ENCODE measurements around the gene LAD1.
A peak's percentile ranks its signal among the peaks of the same experiment; 100 is the strongest.

The LAD1 gene

GRCh38 chr1:201363467-201363866, 35.7 kb downstream of the LAD1 start:
- no peak for DNase-seq (ENCODE audit: low spot score)

GRCh38 chr1:201362906-201363305, 36.2 kb downstream of the LAD1 start:
- DNase-seq (ENCODE audit: low spot score): no peak

GRCh38 chr1:201361652-201362504, 37.2 kb downstream of the LAD1 start:
- DNase-seq (ENCODE audit: low spot score): peak; percentile 38

GRCh38 chr1:201360901-201361651, 38.0 kb downstream of the LAD1 start:
- no peak for DNase-seq (ENCODE audit: low spot score)

DNA sequence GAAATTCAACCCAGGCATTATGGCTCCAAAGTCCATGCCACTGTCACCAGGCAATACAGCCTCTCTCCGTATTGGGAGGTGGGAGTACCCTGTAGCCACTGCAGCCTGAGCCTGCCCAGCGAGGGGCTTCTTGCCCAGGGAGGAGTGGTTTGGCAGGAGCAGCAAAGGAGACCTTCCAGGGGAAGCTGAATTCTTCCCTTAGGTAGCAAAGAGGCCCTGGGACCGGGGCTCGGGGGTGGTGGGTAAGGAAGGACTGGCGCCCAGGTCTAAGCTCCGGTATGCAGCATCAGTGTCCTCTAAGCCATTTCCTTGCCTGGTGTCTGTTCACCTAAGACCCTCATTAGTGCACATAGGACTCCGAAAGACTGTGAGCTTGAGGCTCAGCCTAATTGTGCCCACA, 38.6 kb downstream of the LAD1 start:
- DNase-seq (ENCODE audit: low spot score): no peak

DNA sequence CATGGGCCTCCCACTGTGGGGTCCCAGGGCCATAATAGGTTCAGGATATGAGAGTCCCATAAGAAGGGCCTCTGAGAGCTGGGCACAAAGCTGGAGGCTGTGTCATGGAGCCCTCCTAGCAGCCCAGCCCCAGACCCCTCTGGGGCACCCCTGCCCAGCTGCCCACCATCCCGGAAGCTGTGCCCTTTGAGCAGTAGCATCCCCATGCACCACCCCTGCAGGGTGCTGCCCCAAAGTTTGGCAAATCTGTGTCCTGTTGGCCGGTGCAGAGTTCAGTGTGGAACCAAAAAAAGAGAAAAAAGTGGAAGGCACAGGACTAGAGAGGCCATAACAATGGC, 39.3 kb downstream of the LAD1 start:
- no peak for DNase-seq (ENCODE audit: low spot score)

DNA sequence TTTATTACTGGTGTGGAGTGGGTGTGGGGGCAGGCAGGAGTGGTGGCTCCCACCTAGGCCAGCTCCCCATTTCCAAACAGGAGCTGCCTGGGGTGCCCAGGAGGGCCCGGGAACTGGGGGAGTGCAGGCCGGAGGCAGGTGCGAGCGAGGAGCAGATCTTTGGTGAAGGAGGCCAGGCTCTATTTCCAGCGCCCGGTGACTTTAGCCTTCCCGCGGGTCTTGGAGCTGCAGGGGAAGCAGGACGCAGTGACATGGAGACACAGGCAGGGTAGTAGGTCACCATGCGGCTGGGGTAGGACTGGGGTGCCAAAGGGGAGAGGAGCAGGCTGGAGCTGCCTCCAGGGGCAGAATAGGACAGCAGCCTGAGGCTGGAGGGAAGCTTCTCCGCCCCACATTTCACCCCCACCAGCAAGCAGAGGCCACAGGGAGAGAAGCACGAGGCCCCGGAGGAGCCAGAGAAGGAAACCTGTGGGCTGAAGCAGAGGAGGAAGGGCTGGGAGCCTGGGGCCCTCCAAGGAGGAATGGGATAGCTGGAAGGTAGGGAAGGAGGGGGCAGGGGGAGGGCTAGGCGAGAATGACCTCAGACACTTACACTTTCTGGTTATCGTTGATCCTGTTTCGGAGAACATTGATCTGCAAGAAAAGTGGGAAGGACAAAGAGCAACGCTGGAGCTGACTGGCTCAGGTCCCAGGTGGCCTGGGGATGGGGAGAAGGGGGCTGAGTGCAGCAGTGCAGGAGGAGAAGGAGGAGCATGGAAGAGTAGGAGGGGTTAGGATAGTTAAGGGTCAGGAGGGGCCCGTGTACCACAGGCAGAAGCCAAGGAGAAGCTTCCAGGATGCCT, 39.9 kb downstream of the LAD1 start:
- DNase-seq (ENCODE audit: low spot score): no peak

GRCh38 chr1:201358596-201358995, 40.5 kb downstream of the LAD1 start:
- DNase-seq (ENCODE audit: low spot score): no peak

- DNase-seq (ENCODE audit: low spot score): no peak
Measured at GRCh38 chr1:201357636-201358348, 41.3 kb downstream of the LAD1 start.

DNA sequence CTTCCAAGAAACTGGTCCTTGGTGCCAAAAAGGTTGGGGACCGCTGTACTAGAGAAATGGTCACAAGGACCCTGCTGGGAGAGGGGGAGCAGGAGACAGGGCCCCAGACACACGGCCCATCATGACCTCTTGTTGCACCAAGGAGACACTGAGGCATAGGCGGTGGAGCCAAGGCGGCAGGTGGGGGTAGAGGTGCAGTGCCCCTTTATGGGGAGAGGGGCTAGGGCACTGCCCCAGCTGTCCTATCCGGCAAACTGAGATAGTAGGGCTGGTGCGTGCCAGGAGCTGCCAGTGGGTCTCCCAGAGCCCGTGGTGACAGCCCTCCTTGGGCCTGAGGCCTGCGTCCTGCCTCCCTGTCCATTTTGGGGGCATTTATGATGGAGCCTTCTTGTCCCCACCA, 41.9 kb downstream of the LAD1 start:
- DNase-seq (ENCODE audit: low spot score): no peak

- DNase-seq (ENCODE audit: low spot score): no peak
Measured at GRCh38 chr1:201356701-201357100, 42.4 kb downstream of the LAD1 start.

DNA sequence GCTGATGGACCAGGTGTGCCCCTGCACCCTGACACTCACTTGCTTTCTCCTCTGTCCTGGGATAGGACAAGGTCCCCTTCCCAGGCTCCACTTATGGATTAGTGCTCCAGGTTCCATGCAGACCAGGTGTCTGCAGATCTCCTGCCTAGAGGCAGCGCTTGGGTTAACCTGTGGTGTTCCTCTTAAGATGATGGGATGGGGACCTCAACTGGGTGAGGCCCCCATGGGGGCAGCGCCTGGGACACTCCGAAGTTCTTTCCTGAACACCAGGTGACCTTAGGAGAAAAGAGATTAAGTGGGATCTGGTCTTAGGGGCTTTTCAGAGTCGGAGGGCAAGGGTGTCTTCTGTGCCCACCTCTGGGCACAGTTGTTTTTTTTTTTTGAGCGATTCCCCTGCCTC, 42.9 kb downstream of the LAD1 start:
- DNase-seq (ENCODE audit: low spot score): no peak

DNA sequence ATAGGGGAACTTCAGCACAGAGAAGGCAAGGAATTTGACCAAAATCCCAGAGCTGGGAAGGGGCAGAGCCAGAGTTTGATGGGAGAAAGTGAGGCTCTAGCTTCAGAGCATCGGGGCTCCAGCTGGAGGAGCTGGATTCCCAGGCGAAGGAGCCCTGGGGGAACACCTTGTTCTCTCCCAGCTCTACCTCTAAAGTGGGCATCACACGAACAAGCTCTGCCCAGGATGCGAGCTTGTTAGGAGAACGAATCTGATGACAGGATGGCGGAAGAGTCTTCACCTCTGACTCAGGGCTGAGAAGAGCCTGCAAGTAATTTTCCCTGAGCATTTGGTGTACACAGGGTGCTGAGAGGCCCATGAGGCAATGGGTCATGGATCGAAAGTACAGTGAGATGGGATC, 43.7 kb downstream of the LAD1 start:
- DNase-seq (ENCODE audit: low spot score): no peak

- DNase-seq (ENCODE audit: low spot score): no peak
Measured at GRCh38 chr1:201354901-201355295, 44.2 kb downstream of the LAD1 start.

DNA sequence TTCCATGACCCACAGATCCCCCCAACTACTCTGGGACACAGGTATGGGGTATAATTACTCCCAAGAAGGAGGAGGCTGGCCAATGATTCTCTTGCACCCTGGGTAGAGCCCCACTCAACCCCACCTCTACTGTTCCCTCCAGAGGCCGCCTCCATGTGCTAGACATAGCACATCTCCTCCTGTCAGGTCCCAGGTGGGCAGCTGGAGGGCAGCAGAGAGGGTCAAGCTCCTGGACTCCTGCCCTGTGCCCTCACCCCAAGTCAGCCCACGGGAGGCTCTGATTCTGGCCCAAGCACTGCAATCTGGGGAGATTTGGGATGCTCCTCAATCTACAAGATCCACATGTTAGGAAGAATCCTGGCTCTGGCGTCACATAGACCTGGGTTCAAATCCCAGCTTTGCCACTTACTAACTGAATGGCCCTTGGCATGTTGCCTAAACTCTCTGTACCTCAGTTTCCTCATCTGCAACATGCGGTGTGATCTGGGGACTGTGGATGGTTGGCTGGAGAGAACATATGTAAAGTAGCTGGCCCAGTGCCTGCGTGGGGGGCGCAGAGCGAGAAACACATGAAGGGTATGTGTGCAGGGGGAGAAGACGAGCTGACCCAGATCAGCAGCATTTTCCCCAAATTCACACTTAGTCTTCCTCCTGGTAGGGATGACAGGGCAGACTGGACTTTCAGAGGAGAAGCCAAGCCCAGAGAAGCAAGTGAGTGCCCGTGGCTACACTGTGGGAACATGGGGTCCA, 44.8 kb downstream of the LAD1 start:
- DNase-seq (ENCODE audit: low spot score): no peak

DNA sequence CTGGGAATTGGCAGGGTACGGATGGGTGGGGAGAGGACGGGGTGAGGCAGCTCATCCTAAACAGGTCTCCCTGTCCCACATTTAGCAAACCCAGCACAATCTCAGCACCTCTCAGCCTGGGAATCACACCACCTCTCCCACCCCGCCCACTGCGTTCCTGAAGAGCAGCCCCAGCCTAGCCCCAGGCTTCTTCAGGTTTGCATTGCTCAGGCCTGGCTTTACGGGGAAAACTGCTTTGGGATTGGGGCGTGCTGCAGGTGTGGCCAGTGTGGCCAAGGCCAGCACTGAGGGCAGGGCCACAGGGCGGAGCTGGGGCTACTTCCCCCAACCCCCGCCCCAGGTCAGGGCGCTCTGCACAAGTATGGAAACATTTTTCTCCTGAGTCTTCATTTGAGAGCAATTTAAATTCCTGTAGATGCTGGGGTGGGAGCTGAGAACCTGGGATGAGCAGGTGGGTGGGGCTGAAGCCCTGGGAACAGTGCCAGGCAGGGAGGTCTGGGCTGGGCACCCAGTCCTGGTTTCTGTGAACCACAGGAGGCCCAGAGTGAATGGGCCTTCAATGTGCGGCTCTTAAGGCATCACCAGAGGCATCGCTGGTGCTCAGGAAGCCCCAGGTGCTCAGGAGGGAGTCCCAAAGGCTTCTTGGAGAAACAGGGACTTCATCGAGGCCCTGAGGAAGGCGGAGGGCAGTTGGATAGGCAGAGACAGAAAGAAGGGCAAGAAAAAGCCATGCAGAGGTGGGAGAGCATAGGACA, 45.8 kb downstream of the LAD1 start:
- DNase-seq (ENCODE audit: low spot score): no peak

- no peak for DNase-seq (ENCODE audit: low spot score)
Measured at GRCh38 chr1:201351617-201352016, 47.5 kb downstream of the LAD1 start.

DNA sequence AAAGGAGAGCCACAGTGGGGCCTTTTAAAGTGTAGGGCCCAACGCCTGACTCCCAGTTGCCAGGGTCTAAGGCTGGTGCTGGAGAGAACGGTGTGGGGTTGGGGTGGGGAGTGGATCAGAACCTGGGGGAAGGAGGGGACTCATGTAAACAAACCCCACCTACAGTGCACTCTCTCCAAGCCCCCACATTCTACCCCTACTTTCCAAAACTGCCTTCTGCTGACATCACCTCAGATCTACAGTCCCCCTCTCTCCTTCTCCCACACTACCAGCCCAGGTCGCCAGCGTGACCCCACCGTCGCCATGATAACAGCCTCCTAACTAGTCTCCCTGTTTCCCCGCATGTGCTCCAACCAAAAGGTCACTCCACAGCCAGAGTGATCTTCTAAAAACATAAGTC, 48.2 kb downstream of the LAD1 start:
- no peak for DNase-seq (ENCODE audit: low spot score)

DNA sequence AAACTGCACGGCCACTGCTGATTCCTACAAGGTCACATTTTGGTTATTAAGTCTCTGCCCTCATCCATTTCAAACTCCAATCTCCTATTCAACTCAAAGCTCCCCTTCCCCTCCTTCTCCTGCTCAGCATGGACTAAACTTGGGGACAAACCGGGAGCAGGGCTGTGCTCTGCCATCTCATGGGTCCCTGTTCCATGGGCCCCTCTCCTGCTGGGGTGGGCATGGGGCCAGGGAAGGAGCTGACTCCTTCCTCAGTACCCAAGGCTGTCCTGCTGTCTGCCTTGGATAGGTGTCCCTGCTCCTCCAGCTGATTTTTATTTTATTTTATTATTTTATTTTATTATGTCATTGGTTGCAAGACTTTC, 48.8 kb downstream of the LAD1 start:
- DNase-seq (ENCODE audit: low spot score): no peak

DNA sequence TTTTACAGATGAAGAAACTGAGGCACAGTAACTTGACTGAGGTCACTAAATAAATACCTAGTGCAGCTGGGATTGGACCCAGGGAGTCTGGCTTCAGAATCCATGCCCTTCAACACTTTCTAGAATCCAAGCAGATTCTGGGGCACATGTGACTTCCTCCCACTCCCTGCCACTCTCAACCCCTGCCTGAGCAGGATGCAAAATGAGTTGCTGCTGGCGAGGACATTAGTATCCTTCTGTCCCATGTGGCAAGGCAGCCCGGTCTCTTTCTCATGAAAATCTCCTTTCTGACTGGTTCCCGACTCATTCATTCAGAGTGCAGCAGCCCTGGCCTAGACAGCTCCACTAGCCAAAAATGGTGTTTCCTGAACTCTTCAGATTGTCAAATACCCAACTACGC, 50.0 kb downstream of the LAD1 start:
- no peak for DNase-seq (ENCODE audit: low spot score)

- DNase-seq (ENCODE audit: low spot score): no peak
Measured at GRCh38 chr1:201348211-201348566, 50.9 kb downstream of the LAD1 start.

All from kidney capillary endothelial cell (primary cell).